Stimulated activated CD4-positive, alpha-beta T cell treated with anti-CD3 and anti-CD28 coated beads, Interleukin-2, amount 100 ng/mL, for 4 hours (primary cell): ENCODE results near the gene TEN1.
"Not testable (repeated sequence)": the region's sequence is repeated elsewhere in the genome, so short reads cannot be mapped to it uniquely, and the experiment has no call there.

Experiments
- DNase-seq: peaks from one replicate; pipeline ENCODE4 v3.0.0-alpha.2; 2020; ENCODE audit warnings: low read depth

The TEN1 gene

DNA sequence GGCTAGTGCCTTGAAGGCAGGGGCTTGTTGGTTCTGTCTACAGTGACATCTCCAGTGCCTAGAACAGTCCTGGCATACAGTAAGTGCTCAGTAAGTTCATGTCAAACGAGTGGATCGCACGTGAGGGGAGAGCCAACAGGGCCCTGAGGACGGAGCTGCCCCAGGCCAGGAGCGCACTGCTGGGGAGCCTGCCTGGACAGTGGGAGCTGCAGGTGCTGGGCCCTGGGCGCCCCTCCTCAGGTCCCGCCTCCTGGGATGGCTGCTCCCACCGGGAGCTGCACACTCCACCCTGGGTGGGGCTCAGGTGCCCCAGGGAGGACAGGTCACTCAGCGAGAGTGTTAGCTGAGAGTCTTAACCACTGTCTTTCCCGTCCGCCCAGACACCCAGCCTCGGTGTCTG, 46.3 kb downstream of the TEN1 start:
- DNase-seq: no peak

DNA sequence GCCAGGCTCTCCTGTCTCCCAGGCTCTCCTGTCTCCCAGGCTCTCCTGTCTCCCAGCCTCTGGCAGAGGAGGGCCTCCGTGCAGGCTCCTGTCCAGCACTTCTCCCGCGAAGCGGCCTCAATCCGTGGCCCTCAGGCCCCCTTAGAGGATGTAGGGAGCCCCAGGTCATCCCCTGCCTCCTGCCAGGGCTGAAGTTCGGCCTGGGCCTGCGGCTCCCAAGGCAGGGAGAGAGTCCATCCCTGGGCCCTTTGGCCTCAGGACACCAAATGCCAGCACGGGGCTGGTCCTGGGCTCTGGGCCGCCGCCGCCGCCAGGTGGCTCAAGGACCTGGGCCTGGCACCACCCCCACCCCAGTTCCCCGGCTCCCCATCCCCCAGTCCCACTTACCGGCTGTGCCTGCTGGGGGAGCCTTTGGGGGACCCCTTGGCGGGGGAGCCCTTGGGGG, 47.7 kb downstream of the TEN1 start:
- DNase-seq: no peak

DNA sequence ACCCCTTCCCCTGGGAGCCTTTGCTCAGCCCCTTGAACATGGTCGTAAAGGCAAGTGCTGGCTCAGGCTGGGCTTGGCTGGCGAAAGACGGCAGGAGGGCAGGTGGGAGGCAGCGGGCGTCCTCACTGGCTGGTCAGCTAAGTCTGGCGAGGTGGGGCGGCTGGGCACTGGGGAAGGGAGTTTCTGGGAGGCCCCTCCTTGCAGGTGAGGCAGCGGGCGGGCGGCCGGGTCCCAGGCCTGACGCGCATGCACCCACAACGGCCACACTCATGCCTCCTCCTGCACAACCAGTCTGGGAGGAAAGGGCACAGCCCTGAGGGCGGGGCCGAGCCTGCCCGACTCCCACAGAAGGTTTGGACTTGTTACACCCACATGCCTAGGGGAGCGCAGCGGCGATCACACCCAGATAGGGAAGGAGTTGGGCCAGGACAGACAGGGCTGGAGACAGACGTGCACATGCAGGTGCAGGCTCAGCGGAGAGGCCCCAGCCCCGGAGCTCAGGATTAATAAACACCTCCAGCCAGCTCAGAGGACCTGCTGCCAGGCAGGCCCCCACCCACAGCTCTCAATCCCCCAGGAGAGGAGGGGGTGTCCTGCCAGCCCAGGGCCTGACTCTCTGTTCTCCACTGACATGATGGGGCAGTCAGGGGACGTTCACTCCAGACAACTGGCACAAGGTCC, 48.3 kb downstream of the TEN1 start, which contains the start of gene EVPL:
Gene EVPL, minus strand, starts transcription at position 148 of the 681 bp plus-strand sequence. Its CDS starts 108 bp downstream, at position 40.
- no peak for DNase-seq

DNA sequence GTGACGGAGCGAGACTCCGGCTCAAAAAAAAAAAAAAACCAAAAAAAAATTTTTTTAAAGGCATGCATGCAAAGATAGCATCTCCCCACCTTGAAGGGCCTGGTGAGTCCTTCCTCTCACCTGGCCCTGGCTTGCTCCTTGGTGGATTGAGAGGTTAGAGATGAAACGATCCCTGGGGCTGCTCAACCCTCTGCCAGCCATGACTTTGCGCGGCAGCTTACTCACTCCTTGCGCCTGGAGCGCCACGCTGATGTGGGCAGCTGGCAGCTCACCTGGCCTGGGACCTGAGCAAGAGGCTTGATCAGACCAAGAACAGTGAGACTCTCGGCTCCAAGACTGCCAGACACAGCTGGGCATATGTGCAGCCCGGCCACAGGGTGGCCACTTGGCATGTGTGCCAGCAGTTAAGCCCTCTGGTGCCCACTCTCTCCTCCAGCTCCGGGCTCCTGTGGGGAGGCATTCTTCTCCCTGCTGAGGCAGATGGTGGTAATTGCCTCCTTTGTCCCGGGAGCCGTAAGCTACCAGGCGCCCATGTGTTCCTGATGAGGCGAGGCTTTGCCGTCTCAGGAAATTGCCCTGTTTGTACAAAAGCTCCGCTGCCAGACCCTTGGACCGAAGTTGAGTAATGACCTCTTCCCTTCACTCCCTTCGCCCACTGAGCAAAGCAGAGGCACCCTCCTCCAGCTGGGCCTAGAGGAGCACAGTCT, 53.2 kb downstream of the TEN1 start:
- no peak for DNase-seq

GRCh38 chr17:76032780-76033108, 53.7 kb downstream of the TEN1 start:
- DNase-seq: no peak

GRCh38 chr17:76033139-76033538, 54.1 kb downstream of the TEN1 start:
- DNase-seq: no peak

GRCh38 chr17:76034428-76035350, 55.6 kb downstream of the TEN1 start:
- DNase-seq: no peak

DNA sequence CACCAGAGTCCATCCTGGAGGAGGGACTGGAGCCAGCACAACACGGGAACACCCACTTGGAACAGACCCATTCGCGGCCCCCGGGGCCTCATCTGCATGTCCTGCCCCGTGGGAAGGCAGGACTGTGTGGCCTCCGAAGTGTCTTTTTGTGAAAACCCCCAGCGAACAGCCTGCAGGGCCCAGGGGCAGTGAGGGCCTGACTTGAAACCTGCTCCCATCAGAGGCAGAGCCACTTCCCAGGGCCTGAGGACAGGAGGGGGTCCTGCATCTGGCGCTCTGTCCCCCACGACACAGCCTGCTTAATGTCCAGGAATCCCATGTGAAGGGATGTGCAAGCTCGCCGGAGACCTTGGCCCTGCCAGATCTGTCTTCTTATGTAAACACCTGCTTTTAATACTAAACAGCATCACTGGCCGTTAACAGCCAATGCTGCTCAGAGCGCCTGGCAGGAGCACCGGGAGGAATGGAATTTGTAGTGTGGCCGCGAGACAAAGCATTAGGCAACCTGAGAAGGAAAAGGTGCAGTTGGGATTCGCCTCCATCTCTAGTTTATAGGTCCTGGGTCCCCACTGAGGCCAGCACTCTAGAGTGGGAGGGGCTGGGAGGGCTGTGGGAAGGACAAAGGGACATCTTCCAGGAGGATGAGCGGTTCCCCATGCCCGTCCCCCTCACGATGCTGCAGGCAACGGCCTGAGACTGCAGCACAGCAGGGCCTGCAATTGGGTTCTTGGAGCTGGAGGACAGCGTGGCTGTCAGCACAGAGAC, 57.6 kb downstream of the TEN1 start:
- no peak for DNase-seq

GRCh38 chr17:76038050-76038449, 59.0 kb downstream of the TEN1 start:
- no peak for DNase-seq

- no peak for DNase-seq
Observed at GRCh38 chr17:76039121-76039520, 60.1 kb downstream of the TEN1 start.

DNA sequence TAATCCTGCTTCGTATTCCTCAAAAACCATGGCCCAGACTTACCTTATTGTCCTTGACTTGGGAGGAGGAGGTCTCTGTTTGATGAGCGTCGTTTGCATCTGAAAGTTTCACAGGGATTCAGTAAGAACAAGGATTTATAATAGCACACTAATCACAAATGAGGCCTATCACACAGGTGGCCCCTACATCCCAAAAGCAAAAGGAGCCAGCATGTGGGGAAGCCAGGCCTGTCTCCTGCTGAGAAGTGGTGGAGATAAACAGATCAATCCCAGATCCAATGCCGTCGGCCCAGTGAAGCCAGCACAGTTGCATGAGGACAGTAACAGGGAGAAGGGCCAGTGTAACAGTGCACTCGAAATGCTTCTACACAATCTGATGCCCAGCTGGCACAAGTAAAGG, 61.3 kb downstream of the TEN1 start:
- DNase-seq: no peak

DNA sequence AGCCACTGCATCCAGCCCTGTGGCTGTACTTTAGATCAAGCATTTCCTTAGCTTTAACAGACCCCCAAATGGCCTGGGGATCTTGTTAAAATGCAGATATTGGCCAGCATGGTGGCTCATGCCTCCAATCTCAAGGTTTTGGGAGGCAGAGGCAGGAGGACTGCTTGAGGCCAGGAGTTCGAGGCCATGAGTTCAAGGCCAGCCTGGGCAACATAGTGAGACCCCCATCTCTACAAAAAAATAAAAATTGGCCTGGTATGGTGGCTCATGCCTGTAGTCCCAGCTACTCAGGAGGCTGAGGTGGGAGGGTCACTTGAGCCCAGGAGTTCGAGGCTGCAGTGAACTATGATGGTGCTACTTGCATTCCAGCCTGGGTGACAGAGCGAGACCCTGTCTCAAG, 63.8 kb downstream of the TEN1 start:
- not testable (repeated sequence) for DNase-seq

GRCh38 chr17:76044475-76045007, 65.5 kb downstream of the TEN1 start:
- not testable (repeated sequence) for DNase-seq

DNA sequence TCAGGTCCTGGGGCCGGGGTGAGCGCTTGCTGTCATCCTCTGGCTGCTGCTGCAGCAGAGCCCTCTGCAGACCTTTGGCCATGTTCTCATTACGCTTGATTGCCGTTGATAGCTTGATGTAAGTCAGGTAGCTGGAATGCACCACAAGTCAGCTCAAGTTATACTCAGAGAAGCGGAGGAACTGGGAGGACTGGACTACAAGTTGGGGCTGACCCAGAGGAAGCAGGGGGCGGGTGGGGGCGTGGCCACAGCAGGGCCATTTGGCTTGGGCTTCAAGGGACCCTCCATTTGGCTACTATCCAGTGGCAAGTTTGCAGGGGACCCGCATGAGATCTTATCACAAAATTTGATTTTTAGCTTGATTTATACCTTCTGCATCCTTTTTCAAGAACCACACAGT, 67.0 kb downstream of the TEN1 start:
- DNase-seq: no peak

GRCh38 chr17:76048025-76048605, 69.1 kb downstream of the TEN1 start:
- DNase-seq: no peak

- no peak for DNase-seq
Observed at GRCh38 chr17:76048711-76049110, 69.7 kb downstream of the TEN1 start.

GRCh38 chr17:76049239-76049638, 70.2 kb downstream of the TEN1 start:
- no peak for DNase-seq

GRCh38 chr17:76049836-76050537, 70.9 kb downstream of the TEN1 start:
- no peak for DNase-seq
